NB4 (cell line): ENCODE results near the gene MAST4.
"Not testable (repeated sequence)": the region's sequence is repeated elsewhere in the genome, so short reads cannot be mapped to it uniquely, and the experiment has no call there.

Source experiments
- DNase-seq: peaks from one replicate; pipeline ENCODE4 v3.0.0; 2010; ENCODE audit warnings: low read depth
- H3K4me3 ChIP-seq: one replicate; pipeline ENCODE4 v1.5.1; 2011; ENCODE audit warnings: mild to moderate bottlenecking, low read depth, low read length, moderate library complexity
- MAX ChIP-seq: IDR thresholded peaks from 2 replicates; pipeline ENCODE4 v1.6.1; 2011; ENCODE audit warnings: low read depth, low read length
- MYC ChIP-seq: IDR thresholded peaks from 2 replicates; pipeline ENCODE4 v1.6.1; 2011; ENCODE audit warnings: low read depth, low read length
- POLR2A ChIP-seq: IDR thresholded peaks from 2 replicates; pipeline ENCODE4 v1.6.1; 2011; ENCODE audit warnings: mild to moderate bottlenecking; ENCODE audit not compliant: insufficient read length; ENCODE audit errors: extremely low read depth
- TF ChIP-seq, protein P1 (sequence below): IDR thresholded peaks from one replicate; pipeline ENCODE4 v1.5.1; 2012; ENCODE audit warnings: low read depth, low read length

MAST4 gene

DNA sequence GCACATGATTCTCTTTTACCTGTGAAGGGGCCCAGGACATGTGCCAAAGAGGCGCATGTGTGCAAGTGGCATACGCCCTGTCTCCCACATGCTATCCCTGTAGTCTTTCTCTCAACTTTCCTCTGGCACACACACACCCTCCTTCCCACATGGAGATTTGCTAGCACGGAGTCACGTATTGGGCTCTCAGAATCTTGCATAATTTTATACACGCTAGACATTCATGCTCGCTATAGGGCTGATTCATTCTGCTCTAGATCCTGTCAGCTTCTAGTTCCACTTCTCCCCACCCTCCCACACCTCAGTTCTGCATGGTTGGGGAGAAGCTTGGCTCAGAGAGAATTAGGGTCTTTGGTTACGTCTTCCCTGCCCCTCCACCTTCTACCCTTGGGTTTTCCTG lies 527.6 kb downstream of the MAST4 start:
- no peak for DNase-seq
- H3K4me3 ChIP-seq, result no peak overlapping the region
- TF ChIP-seq MAX (no peak), MYC (no peak), POLR2A (no peak)
- TF ChIP-seq, protein P1, sequence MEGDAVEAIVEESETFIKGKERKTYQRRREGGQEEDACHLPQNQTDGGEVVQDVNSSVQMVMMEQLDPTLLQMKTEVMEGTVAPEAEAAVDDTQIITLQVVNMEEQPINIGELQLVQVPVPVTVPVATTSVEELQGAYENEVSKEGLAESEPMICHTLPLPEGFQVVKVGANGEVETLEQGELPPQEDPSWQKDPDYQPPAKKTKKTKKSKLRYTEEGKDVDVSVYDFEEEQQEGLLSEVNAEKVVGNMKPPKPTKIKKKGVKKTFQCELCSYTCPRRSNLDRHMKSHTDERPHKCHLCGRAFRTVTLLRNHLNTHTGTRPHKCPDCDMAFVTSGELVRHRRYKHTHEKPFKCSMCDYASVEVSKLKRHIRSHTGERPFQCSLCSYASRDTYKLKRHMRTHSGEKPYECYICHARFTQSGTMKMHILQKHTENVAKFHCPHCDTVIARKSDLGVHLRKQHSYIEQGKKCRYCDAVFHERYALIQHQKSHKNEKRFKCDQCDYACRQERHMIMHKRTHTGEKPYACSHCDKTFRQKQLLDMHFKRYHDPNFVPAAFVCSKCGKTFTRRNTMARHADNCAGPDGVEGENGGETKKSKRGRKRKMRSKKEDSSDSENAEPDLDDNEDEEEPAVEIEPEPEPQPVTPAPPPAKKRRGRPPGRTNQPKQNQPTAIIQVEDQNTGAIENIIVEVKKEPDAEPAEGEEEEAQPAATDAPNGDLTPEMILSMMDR, result no peak

GRCh38 chr5:67124556-67124955 lies 528.4 kb downstream of the MAST4 start:
- DNase-seq, result no peak
- TF ChIP-seq POLR2A (no peak), MAX (no peak), MYC (no peak)
- TF ChIP-seq, protein P1, result no peak
- no peak overlapping the region for H3K4me3 ChIP-seq

GRCh38 chr5:67127347-67127895 lies 531.2 kb downstream of the MAST4 start:
- DNase-seq, H3K4me3 ChIP-seq: not testable (repeated sequence)

DNA sequence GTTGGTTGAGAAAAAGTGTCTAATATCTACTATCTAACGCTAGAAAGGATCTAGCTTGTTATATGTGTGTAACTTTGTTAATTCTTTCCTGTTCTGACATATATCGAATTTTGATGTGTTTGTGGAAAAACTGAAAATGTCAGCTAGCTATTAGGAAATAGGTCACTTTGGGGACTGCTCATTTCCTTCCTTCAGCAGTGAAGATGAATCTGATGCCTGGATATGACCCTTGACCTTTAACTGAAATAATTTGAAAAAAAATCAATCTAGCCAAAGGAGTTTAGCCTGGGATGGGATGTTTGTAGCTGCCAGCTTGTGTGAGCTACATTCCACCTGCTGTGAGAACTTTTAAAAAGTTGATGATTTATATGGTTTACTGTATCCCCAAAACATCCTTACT lies 533.6 kb downstream of the MAST4 start:
- H3K4me3 ChIP-seq, result no peak overlapping the region
- TF ChIP-seq MAX, result no peak
- no peak for TF ChIP-seq POLR2A
- TF ChIP-seq, protein P1, result no peak
- TF ChIP-seq MYC, result no peak
- no peak for DNase-seq

- TF ChIP-seq MYC (no peak), POLR2A (no peak), MAX (no peak)
- TF ChIP-seq, protein P1, result no peak
- DNase-seq, result no peak
- H3K4me3 ChIP-seq, result no peak overlapping the region
These were observed 537.0 kb downstream of the MAST4 start for GRCh38 chr5:67133217-67133616.

- TF ChIP-seq MAX (no peak), POLR2A (no peak), MYC (no peak)
- TF ChIP-seq, protein P1, result no peak
- no peak overlapping the region for H3K4me3 ChIP-seq
- no peak for DNase-seq
These were observed 537.6 kb downstream of the MAST4 start for GRCh38 chr5:67133776-67134175.
